Embryonic facial prominence (tissue), 1 donor: Measurements from ENCODE around the gene NSD2.

Experiments used
- DNase-seq: peaks from one replicate; pipeline ENCODE4 v3.0.0-alpha.2; 2016; ENCODE audit errors: extremely low spot score

The NSD2 gene

DNA sequence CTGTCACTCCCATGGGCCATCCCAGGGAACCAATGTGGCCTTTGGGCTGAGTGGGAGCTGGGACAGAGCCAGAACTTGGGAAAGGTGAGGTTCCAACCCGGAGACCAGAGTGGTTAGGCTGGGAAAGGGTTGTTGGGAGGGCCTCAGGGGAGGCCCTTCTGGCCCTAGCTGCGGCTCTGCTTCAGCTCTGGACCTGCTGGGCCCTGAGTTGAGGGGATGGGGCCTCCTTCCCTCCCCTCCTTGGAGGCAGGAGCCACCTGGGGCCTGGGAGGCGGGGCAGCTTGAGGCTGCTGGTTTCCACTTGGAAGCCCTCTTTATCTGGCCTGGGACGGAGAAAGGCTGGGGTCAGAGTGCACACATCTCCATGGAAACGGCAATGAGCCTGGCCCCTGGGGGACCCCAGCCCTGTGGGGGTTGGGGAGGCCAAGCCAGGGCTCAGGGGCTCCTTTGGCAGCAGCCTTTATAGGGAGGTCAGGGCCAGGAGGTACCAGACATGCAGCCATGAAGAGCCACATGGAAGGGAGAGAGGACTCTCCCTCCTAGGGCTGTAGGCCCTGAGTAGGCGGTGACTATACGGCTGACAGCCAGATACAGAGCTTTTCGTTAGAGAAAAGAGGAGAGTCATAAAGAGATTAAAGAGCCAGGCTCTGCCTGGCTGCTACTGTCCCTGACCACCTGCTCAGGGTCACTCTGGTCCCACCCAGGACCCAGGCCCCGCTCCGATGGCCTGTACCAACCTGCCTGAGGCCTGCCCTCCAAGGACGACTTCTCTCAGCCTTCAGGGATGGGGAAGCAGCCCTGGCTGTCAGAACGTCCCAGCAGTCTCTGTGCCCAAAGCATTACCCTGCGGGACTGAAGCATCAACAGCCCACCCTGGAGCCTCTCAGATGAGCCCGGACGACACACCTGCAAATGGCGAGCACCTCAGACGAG is 6.9 kb upstream of the NSD2 start:
- no peak for DNase-seq

DNA sequence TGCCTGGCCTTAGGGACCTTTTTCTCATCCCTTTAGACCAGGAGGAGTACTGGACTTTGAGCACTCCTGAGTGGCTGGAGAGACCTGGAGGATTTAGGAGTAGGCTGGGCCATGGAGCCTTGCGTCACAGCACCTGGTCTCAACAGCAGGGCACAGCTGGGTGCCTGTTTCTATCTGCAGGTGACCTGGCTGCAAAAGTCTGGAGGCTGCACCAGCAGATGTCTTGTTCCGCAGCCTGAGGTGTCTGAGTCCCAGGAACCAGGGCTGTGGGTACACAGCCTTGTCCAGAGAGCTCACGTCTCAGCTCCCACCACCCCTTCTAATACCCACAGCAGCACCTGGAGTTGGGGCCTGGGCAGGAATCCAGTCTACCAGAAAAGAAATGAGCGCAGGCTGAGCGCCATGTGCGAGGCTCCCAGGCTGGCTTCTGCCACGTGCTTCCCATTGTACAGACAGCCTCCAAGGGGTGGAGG is 5.0 kb upstream of the NSD2 start:
- no peak for DNase-seq

GRCh38 chr4:1868293-1868692 is 2.9 kb upstream of the NSD2 start:
- DNase-seq = no peak

DNA sequence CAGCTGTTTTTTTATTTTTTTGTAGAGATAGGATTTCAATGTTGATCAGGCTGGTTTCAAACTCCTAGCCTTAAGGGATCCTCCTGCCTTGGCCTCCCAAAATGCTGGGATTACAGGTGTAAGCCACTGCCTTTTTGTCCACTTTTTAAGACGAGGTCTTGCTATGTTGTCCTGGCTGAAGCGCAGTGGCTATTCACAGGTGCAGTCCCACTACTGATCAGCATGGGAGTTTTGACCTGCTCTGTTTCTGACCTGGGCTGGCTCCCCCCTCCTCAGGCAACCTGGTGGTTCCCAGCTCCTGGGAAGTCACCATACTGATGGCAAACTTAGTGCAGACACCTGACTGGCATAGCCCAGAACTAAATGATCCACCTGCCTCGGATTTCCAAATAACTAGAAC is 2.3 kb upstream of the NSD2 start:
- no peak for DNase-seq

GRCh38 chr4:1869530-1870327 is 1.5 kb upstream of the NSD2 start:
- no peak for DNase-seq

DNA sequence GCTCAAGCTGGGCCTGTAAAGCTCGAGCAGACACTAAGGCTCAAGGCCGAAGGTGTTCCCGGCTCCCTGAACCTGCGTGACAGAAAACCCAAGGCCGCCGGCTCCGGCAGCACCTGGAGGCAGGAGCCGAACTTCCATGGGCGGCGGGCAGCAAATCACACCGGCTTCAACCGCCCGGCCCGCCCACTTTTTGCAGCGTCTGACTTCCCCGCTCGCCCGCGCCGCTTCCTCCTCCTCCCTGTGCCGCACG is 940 bp upstream of the NSD2 start:
- DNase-seq = peak; percentile 70

GRCh38 chr4:1871471-1872021 is 353 bp downstream of the NSD2 start:
- DNase-seq = no peak

- DNase-seq = no peak
Observed at GRCh38 chr4:1872870-1873269, 1.7 kb downstream of the NSD2 start.

- no peak for DNase-seq
Observed at GRCh38 chr4:1873291-1873690, 2.1 kb downstream of the NSD2 start.

GRCh38 chr4:1873776-1874175 is 2.6 kb downstream of the NSD2 start:
- no peak for DNase-seq

DNA sequence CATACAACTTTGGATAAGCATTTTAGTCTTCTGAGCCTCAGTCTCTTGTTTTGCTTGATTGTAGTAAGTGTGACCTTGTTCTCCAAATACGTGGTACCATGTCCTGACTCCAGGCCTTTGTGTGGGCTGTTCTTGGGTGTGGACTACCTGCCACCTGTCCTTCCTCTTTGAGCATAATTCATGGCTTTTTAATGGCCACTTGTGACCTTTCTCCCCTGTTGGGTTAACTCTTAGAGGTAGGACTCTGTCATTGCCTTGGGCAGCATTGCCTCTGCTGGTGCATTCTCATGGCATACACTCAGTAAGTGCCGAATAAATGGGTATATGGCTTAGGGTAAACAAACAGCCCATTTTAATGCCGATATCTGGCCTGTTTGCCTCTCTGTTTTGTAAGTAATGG is 3.0 kb downstream of the NSD2 start:
- no peak for DNase-seq

DNA sequence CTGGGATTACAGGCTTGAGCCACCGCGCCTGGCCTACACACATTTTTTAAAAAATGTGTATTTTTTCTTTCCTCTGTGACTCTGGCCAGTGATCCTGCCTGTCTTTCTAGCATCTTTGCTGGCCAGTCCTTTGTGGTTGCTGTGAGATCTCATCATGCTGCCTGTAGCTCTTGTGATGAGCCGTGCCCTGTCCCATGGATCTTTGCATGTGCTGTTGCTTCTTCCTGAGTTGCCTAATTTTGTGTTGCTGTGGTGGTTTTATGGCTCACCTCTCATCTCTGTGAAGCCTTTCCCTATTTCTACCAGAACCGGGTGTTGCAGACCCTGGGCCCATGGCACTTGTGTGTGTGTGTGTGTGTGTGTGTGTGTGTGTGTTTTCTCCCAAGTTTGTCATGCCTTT is 8.3 kb downstream of the NSD2 start:
- no peak for DNase-seq

GRCh38 chr4:1880332-1880731 is 9.1 kb downstream of the NSD2 start:
- no peak for DNase-seq

GRCh38 chr4:1882850-1883271 is 11.7 kb downstream of the NSD2 start:
- no peak for DNase-seq

DNA sequence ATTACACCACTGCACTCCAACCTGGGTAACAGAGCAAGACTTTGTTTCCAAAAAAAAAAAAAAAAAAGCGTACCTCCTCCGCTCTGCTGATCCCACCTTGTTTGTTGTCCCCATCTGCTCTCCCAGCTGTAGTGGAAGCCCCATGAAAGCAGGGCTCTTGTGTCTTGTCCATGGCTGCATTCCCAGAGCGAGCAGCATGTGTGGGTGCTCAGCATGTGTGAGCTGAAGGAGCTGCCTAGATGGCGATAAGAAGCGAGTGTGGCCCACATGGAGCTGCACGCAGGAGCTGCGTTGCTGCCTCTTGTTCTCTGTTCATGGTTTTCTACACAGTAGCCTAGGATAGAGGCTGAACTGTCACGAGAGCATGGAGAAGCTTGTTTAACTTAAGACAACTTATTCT is 12.4 kb downstream of the NSD2 start:
- no peak for DNase-seq

DNA sequence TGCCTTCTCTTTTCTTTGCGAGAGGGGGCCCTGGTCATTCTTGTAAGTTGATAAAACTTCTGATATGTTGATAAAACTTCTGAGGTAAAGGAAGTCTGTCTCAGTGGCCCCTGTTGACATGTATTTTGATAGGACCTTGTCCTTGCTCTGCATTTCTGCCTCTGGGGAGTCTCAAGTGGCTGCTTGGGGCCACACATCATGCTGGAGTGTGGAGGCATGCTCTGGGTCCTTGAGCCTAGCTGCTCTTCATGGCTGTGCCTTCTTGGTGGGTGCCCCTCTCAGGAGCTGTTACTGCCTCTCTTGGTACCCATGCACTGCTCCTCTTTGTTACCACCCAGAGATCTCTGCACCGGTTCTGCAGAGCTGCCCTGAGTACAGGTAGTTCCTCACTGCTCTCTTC is 14.2 kb downstream of the NSD2 start:
- no peak for DNase-seq

- no peak for DNase-seq
Observed at GRCh38 chr4:1887052-1887451, 15.9 kb downstream of the NSD2 start.

- no peak for DNase-seq
Observed at GRCh38 chr4:1890979-1891570, 19.9 kb downstream of the NSD2 start.

GRCh38 chr4:1895971-1896657 is 24.9 kb downstream of the NSD2 start:
- DNase-seq = no peak

- DNase-seq = no peak
Observed at GRCh38 chr4:1896658-1896991, 25.4 kb downstream of the NSD2 start.

- DNase-seq = no peak
Observed at GRCh38 chr4:1898007-1898406, 26.8 kb downstream of the NSD2 start.

DNA sequence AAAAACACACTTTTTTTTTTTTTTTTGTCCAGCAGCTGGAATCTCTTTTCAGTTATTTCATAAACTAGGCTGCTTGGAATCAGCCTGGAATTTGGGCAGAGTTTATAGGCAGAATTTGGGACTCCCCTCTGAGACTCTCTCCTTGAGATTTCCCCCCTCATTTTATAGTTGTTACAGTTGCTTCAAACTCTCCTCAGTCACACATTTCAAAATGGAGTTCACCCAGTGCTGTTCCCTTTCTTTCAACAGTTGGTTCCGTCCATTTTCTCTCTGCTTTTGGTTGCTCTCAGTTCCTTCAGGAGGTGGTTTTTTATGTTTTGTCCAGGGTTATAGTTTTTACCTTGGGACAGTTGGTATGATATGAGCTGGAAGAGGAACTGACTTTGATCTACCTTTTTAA is 27.5 kb downstream of the NSD2 start:
- DNase-seq = no peak
